GM18526 (cell line): ENCODE results near the gene NUCB1.

Experiments
- POLR2A ChIP-seq: IDR thresholded peaks from 3 replicates; pipeline ENCODE4 v1.6.1; 2011; ENCODE audit not compliant: insufficient read length; ENCODE audit errors: extremely low read depth

The NUCB1 gene

GRCh38 chr19:48925240-48925843 lies 25.2 kb downstream of the NUCB1 start:
- TF ChIP-seq POLR2A, result no peak

- no peak for TF ChIP-seq POLR2A
These were observed 26.8 kb downstream of the NUCB1 start for GRCh38 chr19:48926909-48927308.

GRCh38 chr19:48928164-48929025 lies 28.3 kb downstream of the NUCB1 start:
- no peak for TF ChIP-seq POLR2A

GRCh38 chr19:48933382-48933932 lies 33.3 kb downstream of the NUCB1 start, which contains the start of gene DHDH:
Gene DHDH, plus strand, starts transcription at chr19:48933699. Its CDS starts 23 bp downstream, at chr19:48933722.
- TF ChIP-seq POLR2A, result peak; percentile 35

GRCh38 chr19:48934837-48935236 lies 34.7 kb downstream of the NUCB1 start:
- no peak for TF ChIP-seq POLR2A

- TF ChIP-seq POLR2A, result no peak
These were observed 35.8 kb downstream of the NUCB1 start for GRCh38 chr19:48935864-48936263.

- no peak for TF ChIP-seq POLR2A
These were observed 38.1 kb downstream of the NUCB1 start for GRCh38 chr19:48938256-48938655.

- TF ChIP-seq POLR2A, result no peak
These were observed 40.8 kb downstream of the NUCB1 start for GRCh38 chr19:48940902-48941301.

- no peak for TF ChIP-seq POLR2A
These were observed 43.0 kb downstream of the NUCB1 start for GRCh38 chr19:48943081-48943480.

- TF ChIP-seq POLR2A, result no peak
These were observed 45.3 kb downstream of the NUCB1 start for GRCh38 chr19:48945415-48945814.

- no peak for TF ChIP-seq POLR2A
These were observed 45.7 kb downstream of the NUCB1 start for GRCh38 chr19:48945817-48946216.

GRCh38 chr19:48946463-48947257 lies 46.5 kb downstream of the NUCB1 start:
- no peak for TF ChIP-seq POLR2A

GRCh38 chr19:48947258-48947542 lies 47.1 kb downstream of the NUCB1 start:
- no peak for TF ChIP-seq POLR2A

GRCh38 chr19:48950159-48950558 lies 50.0 kb downstream of the NUCB1 start:
- TF ChIP-seq POLR2A, result no peak

GRCh38 chr19:48950830-48951519 lies 50.9 kb downstream of the NUCB1 start:
- no peak for TF ChIP-seq POLR2A
